NCI-H2171 (cell line): ENCODE measurements around the gene GLMN.
A peak's percentile ranks its signal among the peaks of the same experiment; 100 is the strongest.

ENCODE experiments used
- DNase-seq: peaks from one replicate; lab custom pipeline; 2025; lab: John Stamatoyannopoulos, UW

Gene GLMN

GRCh38 chr1:92298573-92299476 lies at the start of gene GLMN, which contains the start of gene RPAP2:
Gene GLMN, minus strand, starts transcription at chr1:92298987. Its CDS starts 988 bp downstream, at chr1:92297999.
Gene RPAP2, plus strand, starts transcription at chr1:92299059. Its CDS starts 15 bp downstream, at chr1:92299074.
- peak; percentile 74 for DNase-seq

- DNase-seq: no peak
These were observed 48.3 kb upstream of the GLMN start for GRCh38 chr1:92346866-92347640.

- no peak for DNase-seq
These were observed 44.3 kb upstream of the GLMN start for GRCh38 chr1:92343061-92343460.

GRCh38 chr1:92342401-92342800 lies 43.6 kb upstream of the GLMN start:
- no peak for DNase-seq

GRCh38 chr1:92340154-92340553 lies 41.4 kb upstream of the GLMN start:
- DNase-seq: no peak

GRCh38 chr1:92333668-92334067 lies 34.9 kb upstream of the GLMN start:
- DNase-seq: no peak

GRCh38 chr1:92329347-92330129 lies 30.8 kb upstream of the GLMN start:
- no peak for DNase-seq

- no peak for DNase-seq
These were observed 29.0 kb upstream of the GLMN start for GRCh38 chr1:92327794-92328193.

GRCh38 chr1:92326681-92327080 lies 27.9 kb upstream of the GLMN start:
- DNase-seq: no peak

- no peak for DNase-seq
These were observed 26.0 kb upstream of the GLMN start for GRCh38 chr1:92324784-92325183.

- DNase-seq: no peak
These were observed 25.0 kb upstream of the GLMN start for GRCh38 chr1:92323473-92324453.

- no peak for DNase-seq
These were observed 19.2 kb upstream of the GLMN start for GRCh38 chr1:92317836-92318493.

GRCh38 chr1:92315766-92316599 lies 17.2 kb upstream of the GLMN start:
- no peak for DNase-seq

GRCh38 chr1:92314024-92314423 lies 15.2 kb upstream of the GLMN start:
- no peak for DNase-seq

GRCh38 chr1:92310185-92310597 lies 11.4 kb upstream of the GLMN start:
- DNase-seq: peak; percentile 18

- no peak for DNase-seq
These were observed 9.2 kb upstream of the GLMN start for GRCh38 chr1:92307980-92308379.

GRCh38 chr1:92306020-92306419 lies 7.2 kb upstream of the GLMN start:
- DNase-seq: no peak

GRCh38 chr1:92301021-92301420 lies 2.2 kb upstream of the GLMN start:
- DNase-seq: no peak

- no peak for DNase-seq
These were observed 827 bp upstream of the GLMN start for GRCh38 chr1:92299477-92300150.
